ENCODE measurements around the gene SHISA8.

The SHISA8 gene

GRCh38 chr22:41907436-41908401 is 7.2 kb downstream of the SHISA8 start:
- ChIA-PET CTCF (interaction anchor here (1.3 kb wide), 1 partner anchor 18 kb away, joined by 4 read pairs; no protein-coding TSS in a partner anchor), POLR2A (interaction anchor here (2.5 kb wide), 1 partner anchor 39 kb away, joined by 7 read pairs; the partner anchor contains the start of gene CENPM)
- DNase-seq (ENCODE audit: extremely low spot score), result no peak
- no peak for TF ChIP-seq PKNOX1 (IDR thresholded peaks at IDR 0.05)
- no peak for TF ChIP-seq CTBP1 (IDR thresholded peaks at IDR 0.05; ENCODE audit: borderline replicate concordance)
- TF ChIP-seq LEF1 (IDR thresholded peaks at IDR 0.05; ENCODE audit: borderline replicate concordance), result no peak
- TF ChIP-seq ARNT (IDR thresholded peaks at IDR 0.05), result no peak
- TF ChIP-seq NFRKB (IDR thresholded peaks at IDR 0.05), result no peak
- TF ChIP-seq SUZ12 (IDR thresholded peaks at IDR 0.05), result no peak
- no peak for TF ChIP-seq ELF4 (IDR thresholded peaks at IDR 0.05)
- TF ChIP-seq TARDBP (IDR thresholded peaks at IDR 0.05), result no peak
- TF ChIP-seq FOXK2 (IDR thresholded peaks at IDR 0.05), result no peak
- no peak for TF ChIP-seq L3MBTL2 (conservative IDR thresholded peaks at IDR 0.05)
- TF ChIP-seq HDGF (IDR thresholded peaks at IDR 0.05; ENCODE audit: borderline replicate concordance), result no peak

GRCh38 chr22:41906822-41907221 is 8.1 kb downstream of the SHISA8 start:
- ChIA-PET CTCF (no interaction called here), POLR2A (interaction anchor here (2.5 kb wide), 1 partner anchor 40 kb away, joined by 7 read pairs; the partner anchor contains the start of gene CENPM)
- TF ChIP-seq LEF1 (IDR thresholded peaks at IDR 0.05; ENCODE audit: borderline replicate concordance) (no peak), PKNOX1 (IDR thresholded peaks at IDR 0.05) (no peak), ZNF384 (IDR thresholded peaks at IDR 0.05) (no peak), ELF4 (IDR thresholded peaks at IDR 0.05) (no peak), L3MBTL2 (conservative IDR thresholded peaks at IDR 0.05) (no peak), SP1 (IDR thresholded peaks at IDR 0.05) (no peak)
- DNase-seq (ENCODE audit: extremely low spot score), result no peak

GRCh38 chr22:41905411-41906202 is 9.3 kb downstream of the SHISA8 start:
- ChIA-PET POLR2A (no interaction called here), CTCF (no interaction called here)
- TF ChIP-seq BHLHE40 (IDR thresholded peaks at IDR 0.05; ENCODE audit: borderline replicate concordance), result no peak
- TF ChIP-seq SP1 (IDR thresholded peaks at IDR 0.05), result no peak
- DNase-seq (ENCODE audit: extremely low spot score), result no peak

- ChIA-PET CTCF (no interaction called here), POLR2A (no interaction called here)
- DNase-seq (ENCODE audit: extremely low spot score), result no peak
- TF ChIP-seq LEF1 (IDR thresholded peaks at IDR 0.05; ENCODE audit: borderline replicate concordance) (no peak), PKNOX1 (IDR thresholded peaks at IDR 0.05) (no peak), ARNT (IDR thresholded peaks at IDR 0.05) (no peak), FOXM1 (IDR thresholded peaks at IDR 0.05; ENCODE audit: borderline replicate concordance) (no peak), L3MBTL2 (conservative IDR thresholded peaks at IDR 0.05) (no peak), ZNF384 (IDR thresholded peaks at IDR 0.05) (no peak), SP1 (IDR thresholded peaks at IDR 0.05) (no peak), FOXK2 (IDR thresholded peaks at IDR 0.05) (no peak), SUZ12 (IDR thresholded peaks at IDR 0.05) (no peak), CTBP1 (IDR thresholded peaks at IDR 0.05; ENCODE audit: borderline replicate concordance) (no peak), ELF4 (IDR thresholded peaks at IDR 0.05) (no peak), BHLHE40 (IDR thresholded peaks at IDR 0.05; ENCODE audit: borderline replicate concordance) (no peak), HDGF (IDR thresholded peaks at IDR 0.05; ENCODE audit: borderline replicate concordance) (no peak), TARDBP (IDR thresholded peaks at IDR 0.05) (no peak), FOXA1 (IDR thresholded peaks at IDR 0.05) (no peak), NFRKB (IDR thresholded peaks at IDR 0.05) (no peak)
These were observed 10.1 kb downstream of the SHISA8 start for GRCh38 chr22:41904450-41905410.

- no peak for DNase-seq (ENCODE audit: extremely low spot score)
- ChIA-PET CTCF (interaction anchor here (1.3 kb wide), 1 partner anchor 206 kb away, joined by 5 read pairs; no protein-coding TSS in a partner anchor), POLR2A (interaction anchor here (0.8 to 1.4 kb wide), 2 partner anchors 19 to 44 kb away, joined by 3 to 5 read pairs; partner anchors contain the start of gene CENPM)
- TF ChIP-seq ZNF384 (IDR thresholded peaks at IDR 0.05) (no peak), SP1 (IDR thresholded peaks at IDR 0.05) (no peak), FOXA1 (IDR thresholded peaks at IDR 0.05) (no peak)
These were observed 11.9 kb downstream of the SHISA8 start for GRCh38 chr22:41902932-41903421.

All from HEK293T (cell line).